Loucy (cell line): Measurements from ENCODE around the gene OXTR.

Experiments used
- EZH2phosphoT487 ChIP-seq: fragments of 200-600 bp; IDR thresholded peaks from 2 replicates; pipeline ENCODE4 v1.6.1; 2018; ENCODE audit warnings: antibody characterized with exemption, mild to moderate bottlenecking, moderate library complexity, borderline replicate concordance
- TF ChIP-seq, protein P1 (sequence below): fragments of 200-600 bp; sonication (generic); conservative IDR thresholded peaks from 2 replicates; pipeline ENCODE4 v1.5.1; 2014; ENCODE audit warnings: mild to moderate bottlenecking, antibody characterized with exemption, low read length

DNA sequence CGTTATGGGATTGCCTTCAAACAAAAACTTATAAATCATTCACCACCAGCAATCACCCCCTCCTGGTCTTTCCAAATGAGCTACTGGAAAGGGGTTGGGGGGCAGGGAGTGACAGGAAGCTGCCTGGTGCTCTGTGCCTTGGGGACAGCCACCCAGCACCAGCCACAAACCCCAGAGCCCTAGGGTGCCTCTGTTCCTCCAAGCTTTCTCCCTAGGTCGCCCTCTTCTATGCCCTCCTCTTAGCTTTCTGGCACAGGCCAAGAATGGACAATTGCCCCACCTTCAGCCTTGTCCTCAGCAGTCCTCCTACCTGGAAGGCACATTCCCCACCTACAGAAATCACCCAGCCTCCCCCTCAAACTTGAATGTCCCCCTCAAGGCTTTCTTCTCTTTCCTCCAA lies 3.3 kb downstream of the OXTR start:
- TF ChIP-seq, protein P1, sequence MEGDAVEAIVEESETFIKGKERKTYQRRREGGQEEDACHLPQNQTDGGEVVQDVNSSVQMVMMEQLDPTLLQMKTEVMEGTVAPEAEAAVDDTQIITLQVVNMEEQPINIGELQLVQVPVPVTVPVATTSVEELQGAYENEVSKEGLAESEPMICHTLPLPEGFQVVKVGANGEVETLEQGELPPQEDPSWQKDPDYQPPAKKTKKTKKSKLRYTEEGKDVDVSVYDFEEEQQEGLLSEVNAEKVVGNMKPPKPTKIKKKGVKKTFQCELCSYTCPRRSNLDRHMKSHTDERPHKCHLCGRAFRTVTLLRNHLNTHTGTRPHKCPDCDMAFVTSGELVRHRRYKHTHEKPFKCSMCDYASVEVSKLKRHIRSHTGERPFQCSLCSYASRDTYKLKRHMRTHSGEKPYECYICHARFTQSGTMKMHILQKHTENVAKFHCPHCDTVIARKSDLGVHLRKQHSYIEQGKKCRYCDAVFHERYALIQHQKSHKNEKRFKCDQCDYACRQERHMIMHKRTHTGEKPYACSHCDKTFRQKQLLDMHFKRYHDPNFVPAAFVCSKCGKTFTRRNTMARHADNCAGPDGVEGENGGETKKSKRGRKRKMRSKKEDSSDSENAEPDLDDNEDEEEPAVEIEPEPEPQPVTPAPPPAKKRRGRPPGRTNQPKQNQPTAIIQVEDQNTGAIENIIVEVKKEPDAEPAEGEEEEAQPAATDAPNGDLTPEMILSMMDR, result no peak
- TF ChIP-seq EZH2phosphoT487, result no peak
